Neural progenitor cell (in vitro differentiated cells): Measurements from ENCODE around the gene EFNB2. TPM values are rescaled to one million over a fixed set of nuclear protein-coding genes. Genes with fewer than 3 reads are reported as not detected.

Source experiments
- DNase-seq: peaks from one replicate; pipeline ENCODE4 v3.0.0-alpha.2; 2016; ENCODE audit warnings: low spot score
- H2AFZ ChIP-seq: fragments of 200-600 bp; sonication (generic); replicated peaks from 2 replicates; pipeline ENCODE4 v1.6.1; 2016; ENCODE audit warnings: antibody characterized with exemption
- H3F3A ChIP-seq: fragments of 200-600 bp; sonication (generic); 2 replicates; pipeline ENCODE4 v1.6.1; 2016; ENCODE audit warnings: antibody characterized with exemption, low read depth
- H3K27ac ChIP-seq: fragments of 200-600 bp; sonication (generic); 2 replicates; pipeline ENCODE4 v1.5.1; 2016; ENCODE audit warnings: mild to moderate bottlenecking
- H3K27me3 ChIP-seq: fragments of 200-600 bp; sonication (generic); 2 replicates; pipeline ENCODE4 v1.6.1; 2016; ENCODE audit warnings: mild to moderate bottlenecking, moderate library complexity
- H3K36me3 ChIP-seq: fragments of 200-600 bp; sonication (generic); 2 replicates; pipeline ENCODE4 v1.5.1; 2016
- H3K4me1 ChIP-seq: fragments of 200-600 bp; sonication (generic); 2 replicates; pipeline ENCODE4 v1.6.1; 2016; ENCODE audit warnings: mixed run types
- H3K4me2 ChIP-seq: fragments of 200-600 bp; sonication (generic); 2 replicates; pipeline ENCODE4 v1.6.1; 2016
- H3K4me3 ChIP-seq: fragments of 200-600 bp; sonication (generic); 2 replicates; pipeline ENCODE4 v1.5.1; 2016
- H3K79me2 ChIP-seq: fragments of 200-600 bp; sonication (generic); 2 replicates; pipeline ENCODE4 v1.6.1; 2016; ENCODE audit warnings: low read depth
- H3K9ac ChIP-seq: fragments of 200-600 bp; sonication (generic); 2 replicates; pipeline ENCODE4 v1.6.1; 2016
- H3K9me3 ChIP-seq: fragments of 200-600 bp; sonication (generic); 2 replicates; pipeline ENCODE4 v1.5.1; 2016; ENCODE audit warnings: low read depth
- H4K20me1 ChIP-seq: fragments of 200-600 bp; sonication (generic); 2 replicates; pipeline ENCODE4 v1.6.1; 2016; ENCODE audit warnings: low read depth
- H3K27ac Mint-ChIP-seq: 3 replicates; pipeline ENCODE4 v1.8.0; 2021; ENCODE audit warnings: mixed read lengths
- H3K27me3 Mint-ChIP-seq: 2 replicates; pipeline ENCODE4 v1.8.0; 2022; ENCODE audit warnings: low read depth, mild to moderate bottlenecking, inconsistent platforms, moderate library complexity, mixed read lengths; ENCODE audit not compliant: insufficient read depth
- H3K36me3 Mint-ChIP-seq: 3 replicates; pipeline ENCODE4 v1.8.0; 2021; ENCODE audit warnings: mixed read lengths
- H3K4me1 Mint-ChIP-seq: 3 replicates; pipeline ENCODE4 v1.8.0; 2021; ENCODE audit warnings: mixed read lengths
- H3K4me3 Mint-ChIP-seq: 3 replicates; pipeline ENCODE4 v1.8.0; 2021; ENCODE audit warnings: mild to moderate bottlenecking, moderate library complexity, mixed read lengths
- H3K9me3 Mint-ChIP-seq: 3 replicates; pipeline ENCODE4 v1.8.0; 2020; ENCODE audit warnings: mixed read lengths
- CTCF ChIP-seq: fragments of 200-600 bp; sonication (generic); IDR thresholded peaks from 2 replicates; pipeline ENCODE4 v1.5.1; 2017; ENCODE audit warnings: antibody characterized with exemption, mild to moderate bottlenecking
- EZH2 ChIP-seq: fragments of 200-600 bp; sonication (generic); IDR thresholded peaks from 2 replicates; pipeline ENCODE4 v1.6.1; 2017; ENCODE audit warnings: antibody characterized with exemption, mild to moderate bottlenecking, moderate library complexity
- EZH2phosphoT487 ChIP-seq: fragments of 200-600 bp; sonication (generic); IDR thresholded peaks from 2 replicates; pipeline ENCODE4 v1.6.1; 2017; ENCODE audit warnings: antibody characterized with exemption
- total RNA-seq: library from RNA; depleted of rRNA; stranded (reverse); fragments of >200 nt; gene quantifications from 2 replicates; pipeline ENCODE4 v1.2.3, GENCODE V29; 2015; ENCODE audit warnings: low replicate concordance

The EFNB2 gene
- total RNA-seq, 1 donor from 2014 or later, result 101 TPM

GRCh38 chr13:106484537-106485193 lies 50.8 kb downstream of the EFNB2 start:
- Histone ChIP-seq H3K4me2 (no peak overlapping the region), H3K9ac (no peak overlapping the region), H3K36me3 (no peaks in the 10 kb centered on the region), H3K4me3 (no peak overlapping the region), H3K27ac (no peak overlapping the region), H3K27me3 (no peaks in the 10 kb centered on the region), H3K79me2 (no peaks in the 10 kb centered on the region), H3F3A (peaks cover 23% of the 10 kb centered on the region), H3K9me3 (no peaks in the 10 kb centered on the region), H2AFZ (no peak overlapping the region), H3K4me1 (no peaks in the 10 kb centered on the region), H4K20me1 (peaks cover 17% of the 10 kb centered on the region)
- TF ChIP-seq EZH2phosphoT487 (no peak), CTCF (no peak), EZH2 (no peak)
- Mint-ChIP-seq H3K4me1 (peaks cover 14% of the 10 kb centered on the region), H3K36me3 (peaks cover 7% of the 10 kb centered on the region), H3K27ac (no peak overlapping the region), H3K27me3 (peaks cover 3% of the 10 kb centered on the region), H3K4me3 (no peak overlapping the region), H3K9me3 (peaks cover 22% of the 10 kb centered on the region)
- no peak for DNase-seq

GRCh38 chr13:106484084-106484483 lies 51.4 kb downstream of the EFNB2 start:
- Histone ChIP-seq H3K27me3 (no peaks in the 10 kb centered on the region), H4K20me1 (peaks cover 12% of the 10 kb centered on the region), H3F3A (peaks cover 17% of the 10 kb centered on the region), H3K79me2 (no peaks in the 10 kb centered on the region), H3K9ac (no peak overlapping the region), H3K4me3 (no peak overlapping the region), H3K4me1 (no peaks in the 10 kb centered on the region), H3K9me3 (no peaks in the 10 kb centered on the region), H3K27ac (no peak overlapping the region), H3K36me3 (no peaks in the 10 kb centered on the region), H2AFZ (no peak overlapping the region), H3K4me2 (no peak overlapping the region)
- Mint-ChIP-seq H3K36me3 (peaks cover 2% of the 10 kb centered on the region), H3K27ac (no peak overlapping the region), H3K4me1 (peaks cover 11% of the 10 kb centered on the region), H3K4me3 (no peak overlapping the region), H3K9me3 (peaks cover 25% of the 10 kb centered on the region), H3K27me3 (peaks cover 3% of the 10 kb centered on the region)
- no peak for DNase-seq
- no peak for TF ChIP-seq EZH2
- no peak for TF ChIP-seq CTCF
- no peak for TF ChIP-seq EZH2phosphoT487

- H3K4me3 ChIP-seq, result no peak overlapping the region
- H3K79me2 ChIP-seq, result no peaks in the 10 kb centered on the region
- no peak overlapping the region for H3K4me2 ChIP-seq
- H3K4me1 ChIP-seq, result no peaks in the 10 kb centered on the region
- no peak overlapping the region for H2AFZ ChIP-seq
- DNase-seq, result no peak
- no peaks in the 10 kb centered on the region for H3K9me3 ChIP-seq
- no peak overlapping the region for H3K27ac ChIP-seq
- peaks cover 3% of the 10 kb centered on the region for H3K27me3 Mint-ChIP-seq
- TF ChIP-seq CTCF (no peak), EZH2 (no peak), EZH2phosphoT487 (no peak)
- no peaks in the 10 kb centered on the region for H4K20me1 ChIP-seq
- H3K4me3 Mint-ChIP-seq, result no peak overlapping the region
- H3K27me3 ChIP-seq, result no peaks in the 10 kb centered on the region
- peaks cover 6% of the 10 kb centered on the region for H3K4me1 Mint-ChIP-seq
- no peaks in the 10 kb centered on the region for H3K36me3 ChIP-seq
- H3F3A ChIP-seq, result no peaks in the 10 kb centered on the region
- peaks cover 29% of the 10 kb centered on the region for H3K9me3 Mint-ChIP-seq
- no peak overlapping the region for H3K9ac ChIP-seq
- H3K36me3 Mint-ChIP-seq, result no peaks in the 10 kb centered on the region
- H3K27ac Mint-ChIP-seq, result no peak overlapping the region
These were observed 53.5 kb downstream of the EFNB2 start for GRCh38 chr13:106481919-106482318.
